ENCODE data around the gene UCN2. TPM values are rescaled to one million over a fixed set of nuclear protein-coding genes. Genes with fewer than 3 reads are reported as not detected.
A peak's percentile ranks its signal among the peaks of the same experiment; 100 is the strongest.

UCN2 gene
- total RNA-seq, 2 experiments from 2014 or later = 0.16 TPM; not detected in 1

DNA sequence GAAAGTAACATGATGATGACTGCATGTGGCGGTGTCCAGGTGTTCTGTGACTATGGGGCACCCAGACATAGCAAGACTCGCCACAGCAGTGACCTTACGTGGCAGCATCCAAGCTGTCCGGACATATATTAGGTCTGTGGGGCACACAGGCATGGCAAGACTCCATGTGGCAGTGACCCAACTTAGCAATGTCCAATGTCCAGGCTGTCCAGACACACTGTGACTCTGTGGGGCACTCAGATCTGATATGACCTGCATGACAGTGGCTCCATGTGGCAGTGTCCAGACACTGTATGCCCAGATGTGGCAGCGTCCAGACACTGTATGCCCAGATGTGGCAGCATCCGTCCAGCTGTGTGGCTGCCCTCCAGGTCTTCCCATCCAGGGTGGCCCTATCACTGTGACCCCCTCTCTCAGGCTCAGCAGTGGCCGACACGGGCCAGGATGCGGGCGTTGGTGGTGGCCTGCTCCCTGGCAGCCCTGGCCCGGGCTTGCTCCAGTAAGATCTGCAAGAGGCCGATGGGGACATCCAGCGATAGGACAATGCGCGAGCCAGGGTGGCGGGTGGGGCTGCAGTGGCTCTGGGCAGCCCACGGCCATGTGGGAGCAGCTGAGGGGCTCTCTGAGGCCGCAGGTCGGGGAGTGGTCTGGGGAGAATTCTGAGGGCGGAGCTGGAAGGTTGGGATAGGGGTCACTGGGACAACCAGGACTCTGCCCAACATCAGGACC, 1.1 kb downstream of the UCN2 start:
- Histone ChIP-seq H2AFZ (ENCODE audit: low read length) (no peak overlapping the region), H3K79me2 (ENCODE audit: insufficient read depth, low read depth, low read length) (no peaks in the 10 kb centered on the region), H3K9me2 (ENCODE audit: insufficient read depth, low read length) (no peaks in the 10 kb centered on the region), H3K27ac (ENCODE audit: low read depth, low read length, poor library complexity, severe bottlenecking) (no peak overlapping the region), H3K9me3 (ENCODE audit: low read length) (no peaks in the 10 kb centered on the region), H3K4me2 (ENCODE audit: low read length) (no peak overlapping the region), H3K4me3 (ENCODE audit: low read depth, low read length, poor library complexity, severe bottlenecking) (no peak overlapping the region), H4K20me1 (ENCODE audit: insufficient read depth, low read length) (no peaks in the 10 kb centered on the region), H3K36me3 (ENCODE audit: insufficient read depth, low read length) (no peaks in the 10 kb centered on the region), H3K4me1 (ENCODE audit: insufficient read depth, low read length, poor library complexity, severe bottlenecking) (peaks cover 35% of the 10 kb centered on the region)
- no peak for DNase-seq (ENCODE audit: low spot score)
- BruUV-seq (replicated peaks) = no TSS peak
- intact Hi-C loops (cut with micrococcal nuclease; ENCODE audit: unreplicated experiment) = loop anchor here (5.0 kb wide), 1 partner anchor 100 kb away; the partner anchor contains the start of gene CELSR3
- ChIA-PET POLR2A (no interaction called here), CTCF (ENCODE audit: unreplicated experiment) (no interaction called here)
- TF ChIP-seq EZH2phosphoT487 (IDR thresholded peaks at IDR 0.05; ENCODE audit: borderline replicate concordance, low read depth, low read length) = no peak
- TF ChIP-seq, protein P1, sequence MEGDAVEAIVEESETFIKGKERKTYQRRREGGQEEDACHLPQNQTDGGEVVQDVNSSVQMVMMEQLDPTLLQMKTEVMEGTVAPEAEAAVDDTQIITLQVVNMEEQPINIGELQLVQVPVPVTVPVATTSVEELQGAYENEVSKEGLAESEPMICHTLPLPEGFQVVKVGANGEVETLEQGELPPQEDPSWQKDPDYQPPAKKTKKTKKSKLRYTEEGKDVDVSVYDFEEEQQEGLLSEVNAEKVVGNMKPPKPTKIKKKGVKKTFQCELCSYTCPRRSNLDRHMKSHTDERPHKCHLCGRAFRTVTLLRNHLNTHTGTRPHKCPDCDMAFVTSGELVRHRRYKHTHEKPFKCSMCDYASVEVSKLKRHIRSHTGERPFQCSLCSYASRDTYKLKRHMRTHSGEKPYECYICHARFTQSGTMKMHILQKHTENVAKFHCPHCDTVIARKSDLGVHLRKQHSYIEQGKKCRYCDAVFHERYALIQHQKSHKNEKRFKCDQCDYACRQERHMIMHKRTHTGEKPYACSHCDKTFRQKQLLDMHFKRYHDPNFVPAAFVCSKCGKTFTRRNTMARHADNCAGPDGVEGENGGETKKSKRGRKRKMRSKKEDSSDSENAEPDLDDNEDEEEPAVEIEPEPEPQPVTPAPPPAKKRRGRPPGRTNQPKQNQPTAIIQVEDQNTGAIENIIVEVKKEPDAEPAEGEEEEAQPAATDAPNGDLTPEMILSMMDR (conservative IDR thresholded peaks at IDR 0.05; ENCODE audit: low read length) = no peak

DNA sequence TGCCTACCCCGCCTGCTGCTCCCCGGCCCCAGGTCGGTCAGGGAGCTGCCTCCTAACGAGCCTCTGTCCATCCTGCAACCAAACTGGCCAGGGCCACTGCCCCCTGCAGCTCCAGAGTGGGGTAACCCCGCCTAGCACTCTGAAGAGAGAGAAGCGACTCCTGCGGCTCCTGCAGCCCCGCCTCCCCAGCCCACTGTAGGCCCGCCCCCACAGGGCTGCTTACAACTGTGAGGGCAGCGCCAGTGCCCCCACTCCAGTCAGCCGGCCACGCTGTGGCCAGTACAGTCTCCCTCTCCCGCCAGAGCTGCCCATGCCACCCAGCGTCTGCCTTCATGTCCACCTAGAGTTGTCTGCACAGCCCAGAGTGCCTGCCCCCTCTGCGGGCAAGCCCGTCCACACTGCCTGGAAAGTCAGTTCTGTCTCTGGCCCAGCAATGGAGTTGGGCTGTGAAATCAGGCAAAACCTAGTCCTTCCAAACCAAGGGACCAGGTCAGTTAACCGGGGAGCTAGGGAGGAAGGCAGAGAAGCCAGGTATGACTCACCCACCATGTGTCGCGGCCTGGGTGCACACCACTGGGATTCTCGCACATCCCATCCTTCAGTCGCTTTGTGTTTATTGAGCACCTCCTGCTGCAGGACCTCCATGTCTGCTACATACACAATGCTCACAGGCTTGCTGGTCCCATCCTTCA, 2.4 kb downstream of the UCN2 start:
- DNase-seq (ENCODE audit: low spot score) = peak; percentile 40
- H3K27ac ChIP-seq (ENCODE audit: low read depth, low read length, poor library complexity, severe bottlenecking) = no peak overlapping the region
- H3K79me2 ChIP-seq (ENCODE audit: insufficient read depth, low read depth, low read length) = no peaks in the 10 kb centered on the region
- BruUV-seq (replicated peaks) = no TSS peak
- TF ChIP-seq, protein P1 (conservative IDR thresholded peaks at IDR 0.05; ENCODE audit: low read length) = no peak
- TF ChIP-seq EZH2phosphoT487 (IDR thresholded peaks at IDR 0.05; ENCODE audit: borderline replicate concordance, low read depth, low read length) = no peak
- peak overlapping the region; percentile 35; the same call in 1 of the 2 replicates for H3K4me2 ChIP-seq (ENCODE audit: low read length)
- H2AFZ ChIP-seq (ENCODE audit: low read length) = peak overlapping the region; percentile 22; the same call in 1 of the 2 replicates
- H3K9me3 ChIP-seq (ENCODE audit: low read length) = no peaks in the 10 kb centered on the region
- H3K9me2 ChIP-seq (ENCODE audit: insufficient read depth, low read length) = no peaks in the 10 kb centered on the region
- no peaks in the 10 kb centered on the region for H3K36me3 ChIP-seq (ENCODE audit: insufficient read depth, low read length)
- intact Hi-C loops (cut with micrococcal nuclease; ENCODE audit: unreplicated experiment) = loop anchor here (5.0 kb wide), 1 partner anchor 101 kb away; the partner anchor contains the start of gene CELSR3
- ChIA-PET CTCF (ENCODE audit: unreplicated experiment) (interaction anchor here (0.6 kb wide), 1 partner anchor 29 kb away, joined by 3 read pairs; no protein-coding TSS in a partner anchor), POLR2A (no interaction called here)
- H4K20me1 ChIP-seq (ENCODE audit: insufficient read depth, low read length) = no peaks in the 10 kb centered on the region
- no peak overlapping the region for H3K4me3 ChIP-seq (ENCODE audit: low read depth, low read length, poor library complexity, severe bottlenecking)
- H3K4me1 ChIP-seq (ENCODE audit: insufficient read depth, low read length, poor library complexity, severe bottlenecking) = peaks cover 40% of the 10 kb centered on the region

All from OCI-LY7 (cell line).